ENCODE data around the gene BSPRY. TPM values are rescaled to one million over a fixed set of nuclear protein-coding genes. Genes with fewer than 3 reads are reported as not detected.
"Not testable (repeated sequence)": the region's sequence is repeated elsewhere in the genome, so short reads cannot be mapped to it uniquely, and the experiment has no call there.

The BSPRY gene
- total RNA-seq, 1 experiment from 2014 or later, result 0.13 TPM

GRCh38 chr9:113379829-113380210 is 30.5 kb downstream of the BSPRY start:
- H3K9me3 ChIP-seq (ENCODE audit: control insufficient read depth, insufficient read depth, low read depth, low read length); H3K36me3 ChIP-seq (ENCODE audit: control insufficient read depth, insufficient read depth, low read length); H3K27ac ChIP-seq (ENCODE audit: low read length); in situ Hi-C loops (cut with HindIII; ENCODE audit: low pct_unique_long_range_greater_than_20kb, low sequenced_read_pairs); DNase-seq (ENCODE audit: low read depth, low spot score); ATAC-seq; POLR2A ChIA-PET; H3K4me3 ChIP-seq (ENCODE audit: low read depth in 2 of 2, low read length in 2 of 2); intact Hi-C loops (cut with micrococcal nuclease; ENCODE audit: unreplicated experiment); H3K4me1 ChIP-seq (ENCODE audit: control insufficient read depth, insufficient read depth, low read length); CTCF ChIA-PET; H3K27me3 ChIP-seq (ENCODE audit: control insufficient read depth, insufficient read depth, low read length); BruUV-seq (replicated peaks): not testable (repeated sequence)

DNA sequence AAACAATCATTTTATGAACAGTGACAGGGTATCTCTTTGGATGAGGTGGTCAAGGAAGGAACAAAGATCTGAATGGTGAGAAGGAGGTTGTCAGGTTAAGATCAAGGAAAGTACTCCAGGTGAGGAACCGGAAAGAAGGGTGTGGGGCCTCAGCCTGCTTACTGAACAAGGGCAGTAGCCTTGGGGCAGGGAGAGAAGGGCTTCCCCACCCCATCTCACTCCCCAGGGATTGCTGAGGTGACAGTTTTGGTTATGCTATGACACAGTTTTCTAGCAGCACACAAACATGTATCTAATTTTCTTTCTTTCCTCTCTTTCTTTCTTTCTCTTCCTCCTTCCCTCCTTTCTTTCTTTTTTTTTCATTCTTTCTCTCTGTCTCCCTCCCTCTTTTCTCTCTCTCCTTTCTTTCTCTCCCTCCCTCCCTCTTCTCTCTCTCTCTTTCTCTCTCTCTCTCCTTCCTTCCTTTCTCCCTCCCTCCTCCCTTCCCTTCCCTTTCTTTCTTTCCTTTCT is 31.6 kb downstream of the BSPRY start:
- DNase-seq (ENCODE audit: low read depth, low spot score) (no peak), ATAC-seq (no peak)
- no peak overlapping the region for H3K4me3 ChIP-seq (ENCODE audit: low read depth in 2 of 2, low read length in 2 of 2)
- no peaks in the 10 kb centered on the region; the same call in 1 of the 2 replicates for H3K4me1 ChIP-seq (ENCODE audit: control insufficient read depth, insufficient read depth, low read length)
- no peak for TF ChIP-seq POLR2AphosphoS5 (IDR thresholded peaks at IDR 0.05; ENCODE audit: low read depth, low read length)
- no peak for TF ChIP-seq SIN3A (IDR thresholded peaks at IDR 0.05; ENCODE audit: borderline replicate concordance, insufficient read depth, low read depth, low read length)
- no peak for TF ChIP-seq TCF7L2 (IDR thresholded peaks at IDR 0.05; ENCODE audit: low read depth, low read length)
- TF ChIP-seq CTCF (IDR thresholded peaks at IDR 0.05), result no peak
- no peak for TF ChIP-seq REST (IDR thresholded peaks at IDR 0.05; ENCODE audit: insufficient read depth in 1 of 2, low read depth in 2 of 2, low read length in 1 of 2)
- no peaks in the 10 kb centered on the region for H3K27me3 ChIP-seq (ENCODE audit: control insufficient read depth, insufficient read depth, low read length)
- no peaks in the 10 kb centered on the region; the same call in 1 of the 2 replicates for H3K36me3 ChIP-seq (ENCODE audit: control insufficient read depth, insufficient read depth, low read length)
- H3K9me3 ChIP-seq (ENCODE audit: control insufficient read depth, insufficient read depth, low read depth, low read length), result no peaks in the 10 kb centered on the region
- no TSS peak for BruUV-seq (replicated peaks)
- H3K27ac ChIP-seq (ENCODE audit: low read length), result no peak overlapping the region
- in situ Hi-C loops (cut with HindIII; ENCODE audit: low pct_unique_long_range_greater_than_20kb, low sequenced_read_pairs), result no loop called here
- intact Hi-C loops (cut with micrococcal nuclease; ENCODE audit: unreplicated experiment), result no loop called here
- POLR2A ChIA-PET, result no interaction called here
- CTCF ChIA-PET, result no interaction called here

- H3K27me3 ChIP-seq (ENCODE audit: control insufficient read depth, insufficient read depth, low read length); POLR2A ChIA-PET; H3K4me3 ChIP-seq (ENCODE audit: low read depth in 2 of 2, low read length in 2 of 2); H3K9me3 ChIP-seq (ENCODE audit: control insufficient read depth, insufficient read depth, low read depth, low read length); intact Hi-C loops (cut with micrococcal nuclease; ENCODE audit: unreplicated experiment); in situ Hi-C loops (cut with HindIII; ENCODE audit: low pct_unique_long_range_greater_than_20kb, low sequenced_read_pairs); DNase-seq (ENCODE audit: low read depth, low spot score); H3K27ac ChIP-seq (ENCODE audit: low read length); H3K36me3 ChIP-seq (ENCODE audit: control insufficient read depth, insufficient read depth, low read length); CTCF ChIA-PET; H3K4me1 ChIP-seq (ENCODE audit: control insufficient read depth, insufficient read depth, low read length); ATAC-seq; BruUV-seq (replicated peaks): not testable (repeated sequence)
Observed at GRCh38 chr9:113381441-113381840, 32.1 kb downstream of the BSPRY start.
